Activated B cell treated with CpG ODN at 0.5 μM for 24 hours (primary cell): Measurements from ENCODE around the gene DAND5. TPM values are rescaled to one million over a fixed set of nuclear protein-coding genes. Genes with fewer than 3 reads are reported as not detected.

Experiments
- ATAC-seq: fragments of 200-7000 bp; cut with Tn5 transposase; one replicate; pipeline ENCODE4 v1.10.0; 2021; ENCODE audit warnings: low read depth, mild to moderate bottlenecking, moderate library complexity
- CTCF ChIA-PET: fragments of 350-600 bp; sonication (Branson Sonifier 250); formaldehyde crosslinking; loops from one replicate; lab custom pipeline; 2021; ENCODE audit warnings: antibody characterized with exemption; lab: Charles Lee
- POLR2A ChIA-PET: fragments of 350-600 bp; sonication (Branson Sonifier 250); formaldehyde crosslinking; loops from one replicate; lab custom pipeline; 2021; ENCODE audit warnings: antibody characterized with exemption; lab: Charles Lee
- DNase-seq: peaks from one replicate; pipeline ENCODE4 v3.0.0; 2022
- H3K27ac Mint-ChIP-seq: one replicate; pipeline ENCODE4 v1.8.0; 2020; ENCODE audit warnings: mixed read lengths
- H3K27me3 Mint-ChIP-seq: one replicate; pipeline ENCODE4 v1.8.0; 2021; ENCODE audit warnings: mixed read lengths
- H3K36me3 Mint-ChIP-seq: one replicate; pipeline ENCODE4 v1.8.0; 2021; ENCODE audit warnings: low read depth, mixed read lengths
- H3K4me1 Mint-ChIP-seq: one replicate; pipeline ENCODE4 v1.8.0; 2021; ENCODE audit warnings: mixed read lengths
- H3K4me3 Mint-ChIP-seq: one replicate; pipeline ENCODE4 v1.8.0; 2020; ENCODE audit warnings: mild to moderate bottlenecking, mixed read lengths
- H3K9me3 Mint-ChIP-seq: one replicate; pipeline ENCODE4 v1.8.0; 2020; ENCODE audit warnings: mixed read lengths
- intact Hi-C: fragments of 100-400 bp; cut with micrococcal nuclease; formaldehyde crosslinking; loops from one replicate; pipeline ENCODE4 v1.15.1; 2024
- total RNA-seq: library from RNA; stranded (reverse); gene quantifications from 2 replicates; pipeline ENCODE4 v1.2.3, GENCODE V29; 2022
- TF ChIP-seq, protein P1 (sequence below): fragments of 200-600 bp; IDR thresholded peaks from one replicate; pipeline ENCODE4 v1.8.0; 2022; ENCODE audit warnings: antibody characterized with exemption, mild to moderate bottlenecking

The DAND5 gene
- total RNA-seq, 1 donor from 2014 or later = not detected

DNA sequence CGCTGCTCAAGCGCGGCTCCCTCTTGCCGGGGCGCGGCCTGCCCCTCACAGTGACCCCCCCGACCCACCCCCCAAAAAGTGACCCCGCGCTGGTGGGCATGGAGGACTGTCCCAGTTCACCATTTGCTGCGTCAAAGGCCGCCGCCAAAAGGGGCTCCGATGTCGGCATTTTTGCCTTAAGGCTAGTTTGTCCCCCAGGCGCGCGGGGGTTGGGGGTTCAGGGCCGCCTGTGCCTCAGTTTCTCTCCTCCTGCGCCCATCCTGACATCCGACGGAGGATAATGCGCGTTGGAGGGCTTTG, 43.0 kb downstream of the DAND5 start:
- ChIA-PET CTCF (no interaction called here), POLR2A (no interaction called here)
- TF ChIP-seq, protein P1, sequence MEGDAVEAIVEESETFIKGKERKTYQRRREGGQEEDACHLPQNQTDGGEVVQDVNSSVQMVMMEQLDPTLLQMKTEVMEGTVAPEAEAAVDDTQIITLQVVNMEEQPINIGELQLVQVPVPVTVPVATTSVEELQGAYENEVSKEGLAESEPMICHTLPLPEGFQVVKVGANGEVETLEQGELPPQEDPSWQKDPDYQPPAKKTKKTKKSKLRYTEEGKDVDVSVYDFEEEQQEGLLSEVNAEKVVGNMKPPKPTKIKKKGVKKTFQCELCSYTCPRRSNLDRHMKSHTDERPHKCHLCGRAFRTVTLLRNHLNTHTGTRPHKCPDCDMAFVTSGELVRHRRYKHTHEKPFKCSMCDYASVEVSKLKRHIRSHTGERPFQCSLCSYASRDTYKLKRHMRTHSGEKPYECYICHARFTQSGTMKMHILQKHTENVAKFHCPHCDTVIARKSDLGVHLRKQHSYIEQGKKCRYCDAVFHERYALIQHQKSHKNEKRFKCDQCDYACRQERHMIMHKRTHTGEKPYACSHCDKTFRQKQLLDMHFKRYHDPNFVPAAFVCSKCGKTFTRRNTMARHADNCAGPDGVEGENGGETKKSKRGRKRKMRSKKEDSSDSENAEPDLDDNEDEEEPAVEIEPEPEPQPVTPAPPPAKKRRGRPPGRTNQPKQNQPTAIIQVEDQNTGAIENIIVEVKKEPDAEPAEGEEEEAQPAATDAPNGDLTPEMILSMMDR = no peak
- H3K4me1 Mint-ChIP-seq = peaks cover 41% of the 10 kb centered on the region
- no peaks in the 10 kb centered on the region for H3K9me3 Mint-ChIP-seq
- ATAC-seq = no peak
- H3K27me3 Mint-ChIP-seq = peaks cover 60% of the 10 kb centered on the region
- no peak for DNase-seq
- peak overlapping the region; percentile 89 for H3K4me3 Mint-ChIP-seq
- no peak overlapping the region for H3K27ac Mint-ChIP-seq
- intact Hi-C loops = no loop called here
- H3K36me3 Mint-ChIP-seq = no peaks in the 10 kb centered on the region

DNA sequence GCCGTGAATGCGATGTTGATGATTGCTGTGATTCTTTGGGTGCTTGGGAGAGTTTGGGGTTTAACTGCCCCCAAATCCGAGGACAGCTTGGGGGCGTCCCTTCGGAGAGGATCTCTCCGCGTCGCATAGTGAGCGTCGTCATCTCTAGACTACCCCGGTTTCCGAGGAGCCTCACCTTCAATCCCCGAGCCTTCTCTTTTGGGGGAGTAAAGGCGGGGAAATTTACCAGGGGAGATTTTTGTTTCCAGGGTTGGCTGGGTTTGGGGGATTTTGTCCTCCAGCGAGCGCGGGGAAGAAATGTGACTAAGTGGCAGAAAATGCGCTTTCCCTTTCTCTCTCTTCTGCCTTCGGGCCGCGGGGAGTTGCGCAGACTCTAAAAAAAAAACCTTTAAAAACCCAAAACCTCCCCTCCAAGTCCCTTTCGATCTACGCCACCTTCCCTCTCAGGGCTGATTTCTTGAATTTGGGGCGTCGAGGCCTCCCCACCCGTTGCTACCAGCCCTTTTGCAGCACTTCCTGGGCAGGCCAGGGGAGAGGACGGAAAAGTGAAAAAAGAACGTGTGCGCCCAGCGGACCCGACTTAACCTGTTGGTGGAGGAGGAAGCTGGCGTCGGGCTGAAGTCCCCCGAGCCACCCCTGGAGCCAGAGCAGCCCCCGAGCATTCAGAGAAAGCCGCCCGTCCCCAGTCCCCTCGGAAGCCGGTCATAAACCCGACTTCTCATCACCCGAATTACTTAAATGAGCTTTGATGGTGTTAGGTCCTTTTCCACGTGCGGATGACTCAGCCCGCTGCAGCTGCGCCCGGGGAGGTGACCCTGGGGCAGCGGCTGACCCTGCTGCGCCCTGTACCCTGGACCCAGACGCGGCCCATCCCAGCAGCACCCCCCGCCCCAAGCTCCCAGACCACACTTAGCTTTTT, 43.6 kb downstream of the DAND5 start:
- H3K9me3 Mint-ChIP-seq = no peaks in the 10 kb centered on the region
- peaks cover 41% of the 10 kb centered on the region for H3K4me1 Mint-ChIP-seq
- ATAC-seq (peak; percentile 57), DNase-seq (no peak)
- peaks cover 65% of the 10 kb centered on the region for H3K27me3 Mint-ChIP-seq
- TF ChIP-seq, protein P1 = no peak
- peak overlapping the region; percentile 89 for H3K4me3 Mint-ChIP-seq
- intact Hi-C loops = loop anchor here (1.0 kb wide), 2 partner anchors 18 to 85 kb away; partner anchors contain the start of gene NFIX
- H3K27ac Mint-ChIP-seq = peak overlapping the region; percentile 88
- CTCF ChIA-PET = interaction anchor here (0.7 to 2.0 kb wide), 5 partner anchors 16 to 81 kb away, joined by 3 to 11 read pairs (median 4); no protein-coding TSS in a partner anchor
- H3K36me3 Mint-ChIP-seq = no peaks in the 10 kb centered on the region
- POLR2A ChIA-PET = interaction anchor here (0.5 to 1.5 kb wide), 8 partner anchors 9 to 143 kb away, joined by 3 to 6 read pairs (median 4); no protein-coding TSS in a partner anchor

DNA sequence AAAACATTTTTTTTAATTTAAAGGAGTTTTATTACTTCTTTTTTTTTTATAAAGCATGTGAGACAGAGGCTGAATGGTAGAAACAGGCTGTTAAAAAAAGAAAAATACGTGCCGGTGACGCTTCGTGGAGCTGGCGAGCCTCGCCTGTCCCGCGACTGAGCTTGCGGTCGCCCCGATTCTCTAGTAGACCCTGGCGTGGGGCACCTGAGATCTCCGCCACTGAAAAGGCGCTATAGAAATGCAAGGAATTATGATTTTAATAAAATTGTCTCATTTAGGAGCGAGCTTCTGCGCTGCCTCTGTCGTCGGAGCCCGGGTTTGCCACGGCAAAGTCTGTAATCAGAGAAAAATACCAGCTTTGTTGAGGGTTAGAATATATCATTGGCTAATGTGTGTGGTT, 44.3 kb downstream of the DAND5 start:
- Mint-ChIP-seq H3K4me3 (peak overlapping the region; percentile 76), H3K27me3 (peaks cover 64% of the 10 kb centered on the region)
- no peak for DNase-seq

DNA sequence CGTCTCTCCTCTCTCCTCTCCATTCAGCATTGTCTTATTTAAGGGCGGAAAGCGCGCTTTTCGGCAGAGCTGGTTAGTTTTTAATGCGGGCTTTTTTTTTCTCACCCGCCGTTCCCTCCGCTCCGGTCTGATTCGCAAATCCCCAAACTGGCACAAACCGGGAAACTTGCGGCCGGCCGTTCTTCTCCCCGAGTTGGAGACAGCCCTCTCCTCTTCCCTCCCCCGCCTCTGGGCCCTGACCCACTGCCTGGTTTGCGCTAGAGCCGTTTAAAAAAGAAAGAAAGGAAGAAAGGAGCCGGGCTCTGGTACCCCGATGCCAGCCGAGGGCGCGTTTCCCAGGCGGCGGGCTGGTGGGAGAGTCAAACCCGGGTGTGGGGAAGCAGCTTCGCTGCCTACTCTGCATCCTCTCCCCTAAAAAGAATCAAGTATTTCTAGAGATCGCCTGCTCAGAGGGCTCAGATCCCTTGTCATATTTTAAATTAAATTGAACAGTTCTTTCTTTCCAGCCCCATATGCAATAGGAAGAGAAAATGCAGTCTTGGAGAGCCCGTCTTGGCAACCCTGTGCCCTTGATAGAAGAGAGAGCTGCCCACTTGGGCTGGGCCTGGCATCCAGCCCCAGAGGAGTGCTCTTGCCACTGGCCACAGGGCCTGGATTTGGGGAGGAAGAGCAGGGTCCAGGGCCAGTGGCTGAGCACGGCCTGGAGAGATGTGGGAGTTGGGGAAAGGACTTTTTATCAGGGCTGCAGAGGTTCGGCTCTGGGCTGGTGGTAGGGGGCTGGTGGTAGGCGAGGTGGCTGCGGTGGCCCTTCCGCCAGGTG, 44.9 kb downstream of the DAND5 start:
- CTCF ChIA-PET = interaction anchor here (0.7 to 2.0 kb wide), 4 partner anchors 30 to 80 kb away, joined by 3 to 11 read pairs (median 6); no protein-coding TSS in a partner anchor
- H3K36me3 Mint-ChIP-seq = no peaks in the 10 kb centered on the region
- TF ChIP-seq, protein P1 = no peak
- peaks cover 41% of the 10 kb centered on the region for H3K4me1 Mint-ChIP-seq
- H3K9me3 Mint-ChIP-seq = no peaks in the 10 kb centered on the region
- DNase-seq = no peak
- POLR2A ChIA-PET = interaction anchor here (0.7 to 1.5 kb wide), 7 partner anchors 9 to 141 kb away, joined by 3 to 6 read pairs (median 4); no protein-coding TSS in a partner anchor
- peak overlapping the region; percentile 76 for H3K4me3 Mint-ChIP-seq
- intact Hi-C loops = loop anchor here (1.0 kb wide), 1 partner anchor 8 kb away; no protein-coding TSS in a partner anchor
- H3K27me3 Mint-ChIP-seq = peaks cover 59% of the 10 kb centered on the region
- ATAC-seq = no peak
- H3K27ac Mint-ChIP-seq = peak overlapping the region; percentile 35

More for the DNA sequence above, 44.3 kb downstream of the DAND5 start:
- Mint-ChIP-seq H3K4me1 (peaks cover 41% of the 10 kb centered on the region), H3K36me3 (no peaks in the 10 kb centered on the region), H3K27ac (peak overlapping the region; percentile 35), H3K9me3 (no peaks in the 10 kb centered on the region)
- TF ChIP-seq, protein P1 = no peak
- ChIA-PET POLR2A (interaction anchor here (0.7 to 1.5 kb wide), 8 partner anchors 9 to 142 kb away, joined by 3 to 6 read pairs (median 4); no protein-coding TSS in a partner anchor), CTCF (interaction anchor here (0.7 to 2.0 kb wide), 5 partner anchors 15 to 80 kb away, joined by 3 to 11 read pairs (median 4); no protein-coding TSS in a partner anchor)
- intact Hi-C loops = loop anchor here (1.0 kb wide), 3 partner anchors 9 to 85 kb away; partner anchors contain the start of gene NFIX
- no peak for ATAC-seq
